Activated CD8-positive, alpha-beta memory T cell treated with anti-CD3 and anti-CD28 coated beads, Interleukin-2, amount 10 ng/mL, durations not matched to agents 7 days and 5 days (primary cell): ENCODE results near the gene GRB14. TPM values are rescaled to one million over a fixed set of nuclear protein-coding genes. Genes with fewer than 3 reads are reported as not detected.
"Not testable (repeated sequence)": the region's sequence is repeated elsewhere in the genome, so short reads cannot be mapped to it uniquely, and the experiment has no call there.

Experiments used
- ATAC-seq: fragments of 150-1000 bp; cut with Tn5 transposase; one replicate; pipeline ENCODE4 v1.10.0; 2021; ENCODE audit warnings: moderate library complexity
- CTCF ChIA-PET: fragments of 350-600 bp; sonication (Branson Sonifier 250); formaldehyde crosslinking; loops from one replicate; lab custom pipeline; 2021; ENCODE audit warnings: antibody characterized with exemption; lab: Charles Lee
- DNase-seq: peaks from one replicate; pipeline ENCODE4 v3.0.0-alpha.2; 2020
- H3K27ac Mint-ChIP-seq: one replicate; pipeline ENCODE4 v1.8.0; 2021; ENCODE audit warnings: mild to moderate bottlenecking, mixed read lengths
- H3K27me3 Mint-ChIP-seq: one replicate; pipeline ENCODE4 v1.8.0; 2021; ENCODE audit warnings: mixed read lengths
- H3K36me3 Mint-ChIP-seq: one replicate; pipeline ENCODE4 v1.8.0; 2021; ENCODE audit warnings: mild to moderate bottlenecking, mixed read lengths
- H3K4me1 Mint-ChIP-seq: one replicate; pipeline ENCODE4 v1.8.0; 2021; ENCODE audit warnings: mixed read lengths
- H3K4me3 Mint-ChIP-seq: one replicate; pipeline ENCODE4 v1.8.0; 2021; ENCODE audit warnings: mild to moderate bottlenecking, moderate library complexity, mixed read lengths
- H3K9me3 Mint-ChIP-seq: one replicate; pipeline ENCODE4 v1.8.0; 2022; ENCODE audit warnings: low read depth, mixed read lengths
- total RNA-seq, 2 experiments: library from RNA; stranded (reverse); gene quantifications; one replicate each; pipeline ENCODE4 v1.2.3, GENCODE V29; 2021

GRB14 gene
- total RNA-seq, 2 experiments from 2014 or later, result not detected

DNA sequence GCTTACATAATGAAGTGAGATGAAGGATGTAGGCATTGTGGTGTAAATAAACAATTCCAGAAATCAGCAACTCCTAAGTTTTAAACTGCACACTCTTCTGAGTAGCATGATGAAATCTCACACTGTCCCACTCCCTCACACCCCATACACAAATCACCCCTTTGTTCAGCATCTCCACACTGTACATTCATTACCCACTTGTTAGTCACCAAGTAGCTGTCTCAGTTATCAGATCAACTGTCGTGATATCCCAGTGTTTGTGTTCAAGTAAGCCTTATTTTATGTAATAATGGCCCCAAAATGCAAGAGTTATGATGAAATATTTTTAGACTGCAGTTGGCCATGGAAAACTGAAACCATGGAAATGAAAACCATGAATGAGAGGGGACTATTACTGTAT lies 135.7 kb downstream of the GRB14 start:
- CTCF ChIA-PET, result no interaction called here

DNA sequence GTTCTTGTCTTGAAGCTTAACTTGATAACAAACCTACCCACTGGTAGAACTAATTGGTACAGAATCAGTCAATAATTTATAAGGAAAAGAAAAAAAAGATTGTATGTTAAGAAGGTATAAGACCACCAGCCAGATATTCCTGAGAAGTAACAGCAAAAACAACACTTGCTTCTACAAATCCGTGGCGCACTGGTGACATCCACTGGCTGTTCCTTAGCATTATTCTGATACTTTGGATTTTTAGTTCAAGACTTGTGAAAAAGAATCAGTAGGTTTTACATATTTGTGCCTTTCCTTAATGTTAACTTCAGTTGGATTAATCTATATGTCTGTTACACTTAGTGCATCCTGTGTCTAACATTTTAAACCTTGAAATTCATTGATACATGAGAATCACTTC lies 141.8 kb downstream of the GRB14 start:
- Mint-ChIP-seq H3K9me3 (no peaks in the 10 kb centered on the region), H3K4me1 (no peaks in the 10 kb centered on the region), H3K4me3 (no peak overlapping the region), H3K27me3 (no peaks in the 10 kb centered on the region), H3K27ac (no peak overlapping the region), H3K36me3 (no peaks in the 10 kb centered on the region)
- no peak for ATAC-seq
- CTCF ChIA-PET, result no interaction called here
- no peak for DNase-seq

More for the DNA sequence above, 135.7 kb downstream of the GRB14 start:
- no peak overlapping the region for H3K4me3 Mint-ChIP-seq
- no peaks in the 10 kb centered on the region for H3K27me3 Mint-ChIP-seq
- no peak overlapping the region for H3K27ac Mint-ChIP-seq
- H3K36me3 Mint-ChIP-seq, result no peaks in the 10 kb centered on the region
- no peaks in the 10 kb centered on the region for H3K9me3 Mint-ChIP-seq
- no peak for ATAC-seq
- no peaks in the 10 kb centered on the region for H3K4me1 Mint-ChIP-seq
- no peak for DNase-seq

DNA sequence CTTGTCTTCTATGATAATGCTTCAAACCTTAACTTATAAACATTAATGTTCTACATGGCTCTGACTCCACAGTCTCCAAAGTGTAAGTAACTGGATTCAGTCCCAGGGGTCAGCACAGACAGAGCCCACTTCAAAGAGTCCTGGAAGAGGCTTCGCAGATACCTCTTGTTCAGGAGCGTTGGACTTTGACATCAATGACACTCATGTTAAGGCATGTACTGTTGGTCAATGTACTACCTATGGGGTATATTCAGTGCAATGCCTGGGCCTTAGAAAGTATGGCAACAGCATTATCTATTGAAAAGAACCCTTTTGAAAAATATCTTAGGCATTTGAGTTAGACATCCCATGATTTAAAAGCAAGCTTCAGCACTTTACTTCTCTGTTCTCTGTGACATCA lies 143.1 kb downstream of the GRB14 start:
- H3K27me3 Mint-ChIP-seq, result no peaks in the 10 kb centered on the region
- H3K4me3 Mint-ChIP-seq, result no peak overlapping the region
- DNase-seq (no peak), ATAC-seq (no peak)
- no peaks in the 10 kb centered on the region for H3K36me3 Mint-ChIP-seq
- H3K4me1 Mint-ChIP-seq, result no peaks in the 10 kb centered on the region
- no peaks in the 10 kb centered on the region for H3K9me3 Mint-ChIP-seq
- CTCF ChIA-PET, result no interaction called here
- H3K27ac Mint-ChIP-seq, result no peak overlapping the region

DNA sequence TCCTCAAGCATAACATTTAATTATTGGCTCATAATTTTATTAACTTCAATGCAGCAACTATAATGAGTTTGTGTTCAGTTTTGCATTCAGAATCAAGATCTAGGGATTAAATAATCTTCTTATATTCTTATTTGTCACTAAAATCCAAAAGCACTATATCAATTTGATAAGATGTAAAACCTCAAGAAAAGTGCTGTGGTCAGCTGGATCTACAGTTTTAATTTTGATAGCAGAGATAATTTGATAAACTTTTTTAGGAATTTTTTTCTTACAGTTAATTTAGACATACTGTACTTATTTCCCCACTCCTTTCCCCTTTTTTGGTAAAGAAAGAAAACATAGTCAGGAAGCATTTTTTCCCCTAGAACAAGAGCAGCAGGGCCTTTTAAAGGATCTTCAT lies 146.4 kb downstream of the GRB14 start:
- H3K36me3 Mint-ChIP-seq, result no peaks in the 10 kb centered on the region
- no peaks in the 10 kb centered on the region for H3K4me1 Mint-ChIP-seq
- ATAC-seq (no peak), DNase-seq (no peak)
- no peak overlapping the region for H3K27ac Mint-ChIP-seq
- no peaks in the 10 kb centered on the region for H3K27me3 Mint-ChIP-seq
- CTCF ChIA-PET, result no interaction called here
- H3K4me3 Mint-ChIP-seq, result no peak overlapping the region
- peaks cover 1% of the 10 kb centered on the region for H3K9me3 Mint-ChIP-seq

DNA sequence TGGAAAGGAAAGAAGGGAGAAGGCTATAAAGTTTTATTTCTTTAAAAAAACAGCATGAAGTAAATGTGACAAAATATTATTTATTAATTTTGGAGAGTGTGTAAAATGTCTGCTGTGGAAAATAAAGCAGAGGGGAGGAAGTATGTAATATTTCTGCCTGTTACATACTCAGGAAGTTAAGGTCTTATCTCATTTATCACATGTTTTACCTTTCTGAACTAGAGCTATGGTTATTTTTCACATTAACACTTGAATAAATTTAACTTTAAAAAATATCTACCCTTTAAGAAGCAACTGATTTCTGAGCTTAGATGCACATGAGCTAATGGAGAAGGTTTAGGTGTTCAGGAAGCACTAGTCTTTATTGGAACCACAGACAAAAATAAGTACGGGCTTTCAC lies 148.3 kb downstream of the GRB14 start:
- H3K4me3 Mint-ChIP-seq, result no peak overlapping the region
- no peaks in the 10 kb centered on the region for H3K27me3 Mint-ChIP-seq
- no peaks in the 10 kb centered on the region for H3K4me1 Mint-ChIP-seq
- peaks cover 1% of the 10 kb centered on the region for H3K9me3 Mint-ChIP-seq
- DNase-seq (no peak), ATAC-seq (no peak)
- CTCF ChIA-PET, result no interaction called here
- no peak overlapping the region for H3K27ac Mint-ChIP-seq
- H3K36me3 Mint-ChIP-seq, result no peaks in the 10 kb centered on the region

DNA sequence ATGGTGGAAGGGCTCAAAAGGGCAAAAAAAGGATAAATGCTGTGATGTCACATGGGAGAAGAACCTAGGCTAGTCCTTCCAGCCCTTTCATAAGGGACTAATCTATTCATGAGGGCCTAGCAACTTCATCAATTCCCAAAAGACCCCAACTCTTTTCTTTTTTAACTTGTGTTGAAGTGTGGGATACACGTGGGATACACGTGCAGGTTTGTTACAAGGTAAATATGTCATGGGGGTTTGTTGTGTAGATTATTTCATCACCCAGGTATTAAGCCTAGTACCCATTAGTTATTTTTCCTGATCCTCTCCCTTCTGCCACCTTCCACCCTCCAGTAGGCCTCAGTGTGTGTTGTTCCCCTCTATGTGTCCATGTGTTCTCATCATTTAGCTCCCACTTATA lies 156.2 kb downstream of the GRB14 start:
- ATAC-seq, DNase-seq, H3K4me3 Mint-ChIP-seq, H3K27ac Mint-ChIP-seq, H3K36me3 Mint-ChIP-seq, CTCF ChIA-PET, H3K9me3 Mint-ChIP-seq, H3K27me3 Mint-ChIP-seq, H3K4me1 Mint-ChIP-seq: not testable (repeated sequence)

DNA sequence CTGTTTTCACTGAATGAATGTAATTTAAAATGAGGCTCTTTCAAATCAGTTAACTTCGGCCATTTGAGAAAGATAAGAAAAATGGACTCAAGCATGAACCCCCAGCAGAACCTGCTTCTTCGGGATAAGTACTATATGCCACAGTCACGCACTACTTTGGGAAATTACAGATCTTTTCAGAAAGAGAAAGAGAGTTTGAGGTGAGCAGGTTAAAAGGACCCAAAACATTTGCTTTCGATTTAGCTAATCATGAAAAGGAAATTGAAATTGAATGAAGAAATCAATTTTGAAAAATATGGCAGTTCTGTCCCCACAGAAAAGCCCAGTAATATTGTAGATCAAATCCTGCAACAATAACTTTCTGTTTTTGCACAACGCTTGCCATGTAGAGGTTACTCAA lies 156.9 kb downstream of the GRB14 start:
- Mint-ChIP-seq H3K9me3 (peaks cover 2% of the 10 kb centered on the region), H3K36me3 (no peaks in the 10 kb centered on the region), H3K27ac (no peak overlapping the region), H3K27me3 (no peaks in the 10 kb centered on the region), H3K4me3 (no peak overlapping the region), H3K4me1 (no peaks in the 10 kb centered on the region)
- DNase-seq (no peak), ATAC-seq (no peak)
- CTCF ChIA-PET, result no interaction called here

DNA sequence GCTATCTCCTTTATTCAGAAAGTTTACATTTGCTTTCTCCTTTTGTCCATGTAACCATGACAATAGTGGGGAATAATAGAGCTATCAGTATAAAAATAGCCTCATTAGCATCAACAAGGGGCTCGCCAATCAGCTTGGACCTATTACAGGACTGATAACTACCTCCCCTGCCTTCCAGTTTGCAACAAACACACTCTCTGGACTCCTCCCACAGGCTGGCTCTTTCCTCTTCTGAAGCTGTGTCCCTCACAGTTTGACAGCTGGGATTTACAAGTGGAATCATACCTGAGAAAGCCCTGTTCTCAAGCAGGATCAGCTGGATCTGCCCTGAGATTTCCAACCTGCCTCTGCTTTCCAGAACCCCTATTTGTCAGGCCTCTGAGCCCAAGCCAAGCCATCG lies 162.5 kb downstream of the GRB14 start:
- no peak for DNase-seq
- CTCF ChIA-PET, result no interaction called here
- Mint-ChIP-seq H3K27ac (no peak overlapping the region), H3K27me3 (no peaks in the 10 kb centered on the region), H3K9me3 (peaks cover 2% of the 10 kb centered on the region), H3K4me3 (no peak overlapping the region), H3K36me3 (no peaks in the 10 kb centered on the region), H3K4me1 (no peaks in the 10 kb centered on the region)
- ATAC-seq, result no peak

DNA sequence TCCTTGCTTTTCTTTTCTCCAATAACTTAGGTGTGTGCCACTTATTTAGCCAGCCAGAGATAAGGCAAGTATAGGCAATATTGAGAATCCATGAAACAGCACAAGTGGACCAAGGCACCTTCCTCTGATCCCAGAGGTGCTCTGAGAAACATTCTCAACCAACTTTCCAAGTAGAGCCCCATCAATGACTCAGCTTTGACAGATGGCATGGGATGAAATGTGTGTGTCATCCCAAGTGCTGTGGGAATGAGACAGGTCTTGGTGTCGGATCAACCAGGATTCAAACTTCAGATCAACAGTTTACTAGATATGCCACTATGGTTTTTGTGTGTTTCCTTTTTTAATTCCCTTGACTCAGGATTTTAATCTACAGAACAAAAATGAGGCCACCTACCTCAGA lies 164.0 kb downstream of the GRB14 start:
- H3K36me3 Mint-ChIP-seq, result no peaks in the 10 kb centered on the region
- H3K27ac Mint-ChIP-seq, result no peak overlapping the region
- CTCF ChIA-PET, result no interaction called here
- ATAC-seq (no peak), DNase-seq (no peak)
- H3K4me1 Mint-ChIP-seq, result no peaks in the 10 kb centered on the region
- no peaks in the 10 kb centered on the region for H3K27me3 Mint-ChIP-seq
- H3K9me3 Mint-ChIP-seq, result peaks cover 2% of the 10 kb centered on the region
- H3K4me3 Mint-ChIP-seq, result no peak overlapping the region

DNA sequence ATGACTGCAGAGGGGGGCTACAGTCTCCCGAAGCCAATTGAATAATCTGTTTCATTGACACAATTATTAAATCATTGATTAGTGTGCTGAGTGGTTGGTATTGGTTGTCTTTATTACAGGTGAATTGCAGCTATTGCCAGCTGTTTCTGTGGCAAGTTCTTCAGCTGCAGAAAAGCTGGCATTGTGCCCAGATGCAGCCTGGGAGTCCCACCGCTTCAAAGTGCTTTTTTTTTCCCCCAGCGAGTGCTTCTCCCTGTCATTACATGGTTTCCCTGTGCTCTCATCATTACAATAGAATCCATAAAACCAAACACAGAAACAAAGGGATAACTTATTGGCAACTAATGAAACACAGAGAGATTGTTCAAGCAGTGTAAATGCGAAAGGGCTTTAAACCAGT lies 164.7 kb downstream of the GRB14 start:
- no peaks in the 10 kb centered on the region for H3K27me3 Mint-ChIP-seq
- H3K27ac Mint-ChIP-seq, result no peak overlapping the region
- H3K9me3 Mint-ChIP-seq, result no peaks in the 10 kb centered on the region
- no peak for ATAC-seq
- no peak for DNase-seq
- no peaks in the 10 kb centered on the region for H3K36me3 Mint-ChIP-seq
- no peaks in the 10 kb centered on the region for H3K4me1 Mint-ChIP-seq
- CTCF ChIA-PET, result no interaction called here
- no peak overlapping the region for H3K4me3 Mint-ChIP-seq

DNA sequence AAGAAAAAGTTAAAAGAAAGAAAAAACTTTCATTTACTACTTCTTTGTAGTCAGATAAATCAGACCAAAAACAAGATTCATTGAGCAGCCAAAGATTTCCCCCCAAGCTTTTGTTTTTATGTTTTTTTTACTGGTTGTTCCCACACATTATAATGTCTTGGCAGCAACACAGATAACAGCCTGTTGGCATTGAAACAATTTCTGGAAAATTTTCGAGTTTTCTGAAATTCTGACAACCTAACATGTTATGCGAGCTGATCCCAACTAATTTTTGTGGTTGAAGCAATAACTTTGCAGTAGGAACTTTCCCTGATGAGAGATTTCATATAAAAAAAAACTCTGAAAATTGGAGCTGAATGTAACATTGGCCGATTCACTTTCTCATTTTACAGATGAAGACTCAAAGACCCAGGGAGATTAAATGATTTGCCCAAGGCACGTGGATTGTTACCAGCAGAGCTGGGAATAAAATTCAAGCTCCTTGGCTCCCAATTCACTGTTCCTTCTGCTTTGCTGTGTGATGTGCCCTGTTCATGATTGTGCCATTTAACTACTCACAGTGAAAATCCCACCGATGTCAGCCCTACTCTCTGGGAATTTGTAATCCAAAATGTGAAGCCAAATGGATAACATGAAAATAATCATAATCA lies 167.5 kb downstream of the GRB14 start:
- no peaks in the 10 kb centered on the region for H3K36me3 Mint-ChIP-seq
- no peak overlapping the region for H3K27ac Mint-ChIP-seq
- H3K27me3 Mint-ChIP-seq, result no peaks in the 10 kb centered on the region
- CTCF ChIA-PET, result no interaction called here
- no peak overlapping the region for H3K4me3 Mint-ChIP-seq
- no peak for ATAC-seq
- DNase-seq, result no peak
- peaks cover 3% of the 10 kb centered on the region for H3K9me3 Mint-ChIP-seq
- no peaks in the 10 kb centered on the region for H3K4me1 Mint-ChIP-seq

DNA sequence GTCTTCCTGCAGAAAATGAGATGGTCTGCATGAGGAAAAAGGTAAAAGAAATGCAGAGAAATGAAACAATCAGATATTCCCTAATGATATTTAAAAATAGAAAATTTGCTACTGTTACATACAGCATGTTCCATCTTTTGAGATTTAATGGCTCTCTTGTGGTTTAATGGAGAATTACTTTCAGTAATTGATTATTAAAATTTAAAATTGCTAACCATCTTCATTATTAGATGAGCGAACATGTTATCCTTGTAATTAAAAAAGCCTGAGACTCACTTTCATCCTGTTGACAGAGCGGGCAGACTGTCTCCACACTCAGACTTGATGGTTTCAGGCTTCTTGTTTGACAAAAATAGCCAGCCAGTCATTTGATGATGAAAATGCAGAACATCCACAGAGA lies 171.0 kb downstream of the GRB14 start:
- peaks cover 3% of the 10 kb centered on the region for H3K9me3 Mint-ChIP-seq
- H3K36me3 Mint-ChIP-seq, result no peaks in the 10 kb centered on the region
- H3K27me3 Mint-ChIP-seq, result no peaks in the 10 kb centered on the region
- H3K27ac Mint-ChIP-seq, result no peak overlapping the region
- CTCF ChIA-PET, result no interaction called here
- H3K4me3 Mint-ChIP-seq, result no peak overlapping the region
- no peaks in the 10 kb centered on the region for H3K4me1 Mint-ChIP-seq
- ATAC-seq (no peak), DNase-seq (no peak)

DNA sequence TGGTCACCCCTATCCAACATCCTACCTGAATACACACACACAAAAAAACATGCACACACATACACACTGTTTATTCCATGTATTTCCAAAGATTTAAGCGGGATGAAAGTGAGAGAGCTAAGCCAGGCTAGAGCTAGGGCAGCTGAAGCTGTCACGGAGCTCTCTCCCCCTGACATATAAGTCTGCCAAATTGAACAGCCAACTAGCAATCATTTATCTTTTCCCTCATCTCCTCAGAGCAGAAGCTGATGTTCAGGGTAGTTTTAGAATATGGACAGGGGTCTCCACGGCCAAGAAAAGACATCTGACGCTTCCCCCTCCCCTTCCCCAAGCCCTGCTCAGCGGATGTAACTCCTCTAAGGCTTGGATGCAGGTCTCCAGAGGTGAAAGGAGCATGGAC lies 171.6 kb downstream of the GRB14 start:
- no peak overlapping the region for H3K4me3 Mint-ChIP-seq
- H3K4me1 Mint-ChIP-seq, result no peaks in the 10 kb centered on the region
- ATAC-seq (no peak), DNase-seq (no peak)
- H3K36me3 Mint-ChIP-seq, result no peaks in the 10 kb centered on the region
- CTCF ChIA-PET, result no interaction called here
- H3K9me3 Mint-ChIP-seq, result peaks cover 3% of the 10 kb centered on the region
- H3K27ac Mint-ChIP-seq, result no peak overlapping the region
- H3K27me3 Mint-ChIP-seq, result no peaks in the 10 kb centered on the region

DNA sequence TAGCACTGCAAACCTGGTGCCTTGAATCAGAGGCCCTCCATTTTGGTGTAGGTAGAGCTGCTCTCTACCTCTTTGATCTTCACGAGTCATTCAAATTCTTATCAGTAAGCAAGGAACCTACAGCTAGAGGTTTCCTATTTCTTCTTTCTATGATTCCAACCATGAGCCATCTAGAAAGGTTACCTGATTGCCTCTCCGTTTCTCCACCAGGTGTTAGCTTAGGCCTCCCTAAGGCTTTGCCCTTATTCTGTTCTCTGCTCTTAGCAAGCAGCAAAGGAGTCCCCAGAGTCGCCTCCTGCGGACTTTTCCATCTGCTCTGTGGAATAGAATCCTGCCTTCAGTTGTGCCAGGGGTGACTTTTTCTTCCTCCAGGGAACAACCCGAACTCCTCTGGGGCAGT lies 173.6 kb downstream of the GRB14 start:
- Mint-ChIP-seq H3K27ac (no peak overlapping the region), H3K36me3 (no peaks in the 10 kb centered on the region), H3K4me3 (no peak overlapping the region), H3K9me3 (peaks cover 3% of the 10 kb centered on the region), H3K4me1 (no peaks in the 10 kb centered on the region), H3K27me3 (no peaks in the 10 kb centered on the region)
- DNase-seq (no peak), ATAC-seq (no peak)
- CTCF ChIA-PET, result no interaction called here
